Suppressor macrophage (primary cell): ENCODE measurements around the gene YTHDC1.
A peak's percentile ranks its signal among the peaks of the same experiment; 100 is the strongest.

Experiments used
- DNase-seq, 4 experiments: peaks; one replicate each; pipeline ENCODE4 v3.0.0-alpha.2; 2020 to 2022

YTHDC1 gene

GRCh38 chr4:68358988-68359387, 9.1 kb upstream of the YTHDC1 start:
- no peak for DNase-seq

GRCh38 chr4:68352791-68353190, 2.9 kb upstream of the YTHDC1 start:
- no peak for DNase-seq

GRCh38 chr4:68349279-68349648, 626 bp downstream of the YTHDC1 start:
- DNase-seq, result peak; percentile 44 to 62 (median 58)

GRCh38 chr4:68348577-68348976, 1.3 kb downstream of the YTHDC1 start:
- DNase-seq, result no peak

GRCh38 chr4:68347845-68348244, 2.0 kb downstream of the YTHDC1 start:
- DNase-seq, result no peak

- no peak for DNase-seq
Observed at GRCh38 chr4:68346461-68346860, 3.4 kb downstream of the YTHDC1 start.

GRCh38 chr4:68344785-68345184, 5.1 kb downstream of the YTHDC1 start:
- DNase-seq, result no peak

GRCh38 chr4:68344049-68344448, 5.8 kb downstream of the YTHDC1 start:
- DNase-seq, result no peak

- peak in 1 of 4 experiments; percentile 9 for DNase-seq
Observed at GRCh38 chr4:68342134-68342533, 7.8 kb downstream of the YTHDC1 start.

- no peak for DNase-seq
Observed at GRCh38 chr4:68338625-68339024, 11.3 kb downstream of the YTHDC1 start.

GRCh38 chr4:68337522-68337921, 12.4 kb downstream of the YTHDC1 start:
- no peak for DNase-seq

- DNase-seq, result no peak
Observed at GRCh38 chr4:68337004-68337403, 12.9 kb downstream of the YTHDC1 start.

GRCh38 chr4:68336530-68336929, 13.4 kb downstream of the YTHDC1 start:
- no peak for DNase-seq

- no peak for DNase-seq
Observed at GRCh38 chr4:68326141-68326540, 23.7 kb downstream of the YTHDC1 start.

GRCh38 chr4:68324519-68325262, 25.2 kb downstream of the YTHDC1 start:
- peak; percentile 8 to 64 (median 41) for DNase-seq

- no peak for DNase-seq
Observed at GRCh38 chr4:68319040-68319439, 30.9 kb downstream of the YTHDC1 start.

GRCh38 chr4:68316193-68316969, 33.5 kb downstream of the YTHDC1 start:
- DNase-seq, result no peak

- no peak for DNase-seq
Observed at GRCh38 chr4:68310651-68311247, 39.1 kb downstream of the YTHDC1 start.

GRCh38 chr4:68304731-68305130, 45.2 kb downstream of the YTHDC1 start:
- DNase-seq, result no peak

GRCh38 chr4:68299492-68300457, 50.1 kb downstream of the YTHDC1 start:
- DNase-seq, result no peak

- DNase-seq, result no peak
Observed at GRCh38 chr4:68297137-68297536, 52.8 kb downstream of the YTHDC1 start.

GRCh38 chr4:68291256-68291655, 58.6 kb downstream of the YTHDC1 start:
- DNase-seq, result no peak

- DNase-seq, result no peak
Observed at GRCh38 chr4:68288393-68288740, 61.5 kb downstream of the YTHDC1 start.
